SJSA1 (cell line): ENCODE measurements around the gene DNM2. TPM values are rescaled to one million over a fixed set of nuclear protein-coding genes. Genes with fewer than 3 reads are reported as not detected.

Experiments
- DNase-seq, 2 experiments: peaks; one replicate each; pipeline ENCODE4 v3.0.0-alpha.2; 2015 to 2020; ENCODE audit warnings: low spot score in 2 of 2, low read depth in 1 of 2
- H3K27ac ChIP-seq: fragments of 250-450 bp; sonication (Bioruptor Pico); 2 replicates; pipeline ENCODE4 v1.5.1; 2020; ENCODE audit warnings: mild to moderate bottlenecking, moderate library complexity
- H3K27me3 ChIP-seq: fragments of 250-450 bp; sonication (Bioruptor Pico); replicated peaks from 2 replicates; pipeline ENCODE4 v1.5.1; 2020; ENCODE audit warnings: mild to moderate bottlenecking, moderate library complexity
- H3K36me3 ChIP-seq: fragments of 250-450 bp; sonication (Bioruptor Pico); 2 replicates; pipeline ENCODE4 v1.5.1; 2020; ENCODE audit warnings: mild to moderate bottlenecking
- H3K4me1 ChIP-seq: fragments of 250-450 bp; sonication (Bioruptor Pico); replicated peaks from 2 replicates; pipeline ENCODE4 v1.6.1; 2021; ENCODE audit warnings: mild to moderate bottlenecking
- H3K4me3 ChIP-seq: fragments of 250-450 bp; sonication (Bioruptor Pico); 2 replicates; pipeline ENCODE4 v1.5.1; 2020; ENCODE audit warnings: mild to moderate bottlenecking
- H3K9me3 ChIP-seq: fragments of 250-450 bp; sonication (Bioruptor Pico); replicated peaks from 2 replicates; pipeline ENCODE4 v1.5.1; 2020; ENCODE audit warnings: mild to moderate bottlenecking
- total RNA-seq: library from RNA; depleted of rRNA; stranded (reverse); fragments of >200 nt; shearing (Covaris generic); gene quantifications from 2 replicates; pipeline ENCODE4 v1.2.3, GENCODE V29; 2014

The DNM2 gene
- total RNA-seq, 1 experiment from 2014 or later: 58.4 TPM

DNA sequence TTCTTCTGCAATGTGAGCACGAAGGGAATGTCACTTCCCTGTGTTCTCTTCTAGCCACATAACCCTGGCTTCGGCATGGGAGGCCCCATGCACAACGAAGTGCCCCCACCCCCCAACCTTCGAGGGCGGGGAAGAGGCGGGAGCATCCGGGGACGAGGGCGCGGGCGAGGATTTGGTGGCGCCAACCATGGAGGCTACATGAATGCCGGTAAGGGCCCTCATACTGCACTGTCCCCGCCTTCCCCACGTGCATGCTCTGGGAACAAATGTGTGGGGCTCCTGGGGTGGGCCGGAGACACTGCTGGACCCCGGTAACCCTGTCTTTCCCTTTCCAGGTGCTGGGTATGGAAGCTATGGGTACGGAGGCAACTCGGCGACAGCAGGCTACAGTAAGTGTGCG lies 34.3 kb upstream of the DNM2 start:
- no peak overlapping the region for H3K4me3 ChIP-seq
- no peak for DNase-seq
- H3K36me3 ChIP-seq: peaks cover 97% of the 10 kb centered on the region
- no peak overlapping the region for H3K27ac ChIP-seq
- no peaks in the 10 kb centered on the region for H3K9me3 ChIP-seq
- no peaks in the 10 kb centered on the region for H3K27me3 ChIP-seq
- H3K4me1 ChIP-seq: no peaks in the 10 kb centered on the region

DNA sequence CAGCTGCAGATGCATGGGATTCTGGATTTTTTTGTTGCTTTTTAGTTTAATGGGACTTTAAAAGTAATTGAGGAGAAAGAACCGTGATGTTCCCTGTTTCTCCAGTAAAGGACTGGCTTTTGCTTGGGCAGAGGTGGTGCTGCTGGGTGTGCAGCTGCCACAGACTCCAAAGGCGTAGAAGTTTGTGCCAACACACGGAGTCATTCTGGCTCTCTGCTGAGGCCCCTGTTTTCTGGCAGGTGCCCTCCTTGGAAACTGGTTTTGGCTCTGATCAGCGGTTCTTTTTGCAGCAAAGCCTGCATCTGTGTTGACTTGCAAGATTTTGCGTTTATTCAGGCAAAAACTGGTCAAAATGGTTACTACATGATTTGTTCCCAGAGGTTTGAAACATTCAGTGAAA lies 32.7 kb upstream of the DNM2 start:
- H3K4me3 ChIP-seq: no peak overlapping the region
- no peaks in the 10 kb centered on the region for H3K9me3 ChIP-seq
- no peaks in the 10 kb centered on the region for H3K4me1 ChIP-seq
- no peak for DNase-seq
- no peaks in the 10 kb centered on the region for H3K27me3 ChIP-seq
- no peak overlapping the region for H3K27ac ChIP-seq
- H3K36me3 ChIP-seq: peaks cover 97% of the 10 kb centered on the region

- H3K4me1 ChIP-seq: no peaks in the 10 kb centered on the region
Observed at GRCh38 chr19:10686193-10686592, 31.7 kb upstream of the DNM2 start.

DNA sequence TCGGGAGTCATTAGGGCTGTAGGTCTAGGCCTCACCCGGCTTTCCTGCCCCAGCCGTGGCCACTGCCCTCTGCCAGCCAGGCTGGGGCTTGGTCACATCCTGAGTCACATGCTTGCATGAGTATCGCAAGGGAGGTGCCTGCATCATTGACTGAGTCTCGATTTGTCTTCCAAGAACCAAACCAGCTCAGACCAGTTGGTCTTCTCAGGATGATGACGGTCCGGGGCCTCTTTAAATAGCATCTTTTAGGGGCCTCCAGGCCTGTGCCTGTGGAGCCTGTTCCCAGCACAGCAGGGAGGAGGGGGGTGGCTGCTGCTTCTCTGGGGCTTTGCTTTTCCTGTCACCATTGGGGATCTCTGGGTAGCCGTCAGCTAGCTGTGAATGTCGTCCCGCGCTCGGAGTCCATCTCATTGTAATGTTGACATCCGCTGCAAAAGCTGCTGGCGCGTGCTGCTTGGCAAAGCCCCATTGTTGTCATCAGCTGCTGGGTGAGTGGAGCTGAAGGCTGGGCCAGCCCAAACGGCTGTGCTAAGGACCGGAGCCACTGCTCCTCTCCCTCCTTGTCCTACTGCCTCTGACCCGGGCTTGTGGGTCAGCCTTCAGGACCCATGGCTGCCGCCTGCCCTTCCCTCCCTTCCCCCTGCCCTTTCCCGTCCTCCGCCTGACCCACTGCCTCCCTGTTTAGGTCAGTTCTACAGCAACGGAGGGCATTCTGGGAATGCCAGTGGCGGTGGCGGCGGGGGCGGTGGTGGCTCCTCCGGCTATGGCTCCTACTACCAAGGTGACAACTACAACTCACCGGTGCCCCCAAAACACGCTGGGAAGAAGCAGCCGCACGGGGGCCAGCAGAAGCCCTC lies 31.0 kb upstream of the DNM2 start:
- H3K36me3 ChIP-seq: peaks cover 97% of the 10 kb centered on the region
- H3K4me1 ChIP-seq: no peaks in the 10 kb centered on the region
- H3K27ac ChIP-seq: no peak overlapping the region
- H3K4me3 ChIP-seq: no peak overlapping the region
- no peak for DNase-seq
- no peaks in the 10 kb centered on the region for H3K9me3 ChIP-seq
- no peaks in the 10 kb centered on the region for H3K27me3 ChIP-seq

More at GRCh38 chr19:10686193-10686592, 31.7 kb upstream of the DNM2 start:
- Histone ChIP-seq H3K27ac (no peak overlapping the region), H3K4me3 (no peak overlapping the region), H3K36me3 (peaks cover 97% of the 10 kb centered on the region), H3K27me3 (no peaks in the 10 kb centered on the region), H3K9me3 (no peaks in the 10 kb centered on the region)
- DNase-seq: no peak

- Histone ChIP-seq H3K4me1 (no peaks in the 10 kb centered on the region), H3K27me3 (no peaks in the 10 kb centered on the region), H3K27ac (no peak overlapping the region), H3K9me3 (no peaks in the 10 kb centered on the region), H3K4me3 (no peak overlapping the region), H3K36me3 (peaks cover 97% of the 10 kb centered on the region)
- no peak for DNase-seq
Observed at GRCh38 chr19:10687518-10688288, 30.2 kb upstream of the DNM2 start.

DNA sequence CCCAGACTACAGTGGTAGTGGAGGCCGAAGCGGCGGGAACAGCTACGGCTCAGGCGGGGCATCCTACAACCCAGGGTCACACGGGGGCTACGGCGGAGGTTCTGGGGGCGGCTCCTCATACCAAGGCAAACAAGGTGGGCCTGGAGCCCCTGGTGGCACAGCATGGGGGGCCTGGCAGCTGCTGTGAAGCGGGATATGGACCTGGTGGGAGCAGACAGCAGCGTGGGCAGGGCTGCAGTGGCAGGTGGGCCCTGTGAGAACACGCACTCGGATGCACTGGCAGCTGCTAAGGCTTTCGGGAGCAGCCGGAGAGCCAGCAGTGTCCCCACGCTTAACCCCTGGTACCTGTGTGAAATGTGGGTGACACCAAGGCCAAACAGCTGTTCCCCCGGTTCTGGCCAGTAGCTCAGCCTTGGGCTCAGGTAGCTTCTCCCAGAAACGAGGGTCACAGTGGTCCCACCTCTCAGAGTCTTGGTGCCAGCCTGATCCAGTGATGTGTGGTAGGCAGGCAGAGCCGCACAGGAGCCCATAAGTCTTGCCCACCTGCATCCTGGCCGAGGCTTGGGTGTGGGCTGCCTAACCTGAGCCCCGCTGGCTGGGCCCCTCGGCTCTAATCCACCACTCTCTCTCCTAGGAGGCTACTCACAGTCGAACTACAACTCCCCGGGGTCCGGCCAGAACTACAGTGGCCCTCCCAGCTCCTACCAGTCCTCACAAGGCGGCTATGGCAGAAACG lies 29.2 kb upstream of the DNM2 start:
- peaks cover 91% of the 10 kb centered on the region for H3K36me3 ChIP-seq
- H3K27me3 ChIP-seq: no peaks in the 10 kb centered on the region
- no peak overlapping the region for H3K4me3 ChIP-seq
- H3K9me3 ChIP-seq: no peaks in the 10 kb centered on the region
- no peak overlapping the region for H3K27ac ChIP-seq
- no peak for DNase-seq
- no peaks in the 10 kb centered on the region for H3K4me1 ChIP-seq

DNA sequence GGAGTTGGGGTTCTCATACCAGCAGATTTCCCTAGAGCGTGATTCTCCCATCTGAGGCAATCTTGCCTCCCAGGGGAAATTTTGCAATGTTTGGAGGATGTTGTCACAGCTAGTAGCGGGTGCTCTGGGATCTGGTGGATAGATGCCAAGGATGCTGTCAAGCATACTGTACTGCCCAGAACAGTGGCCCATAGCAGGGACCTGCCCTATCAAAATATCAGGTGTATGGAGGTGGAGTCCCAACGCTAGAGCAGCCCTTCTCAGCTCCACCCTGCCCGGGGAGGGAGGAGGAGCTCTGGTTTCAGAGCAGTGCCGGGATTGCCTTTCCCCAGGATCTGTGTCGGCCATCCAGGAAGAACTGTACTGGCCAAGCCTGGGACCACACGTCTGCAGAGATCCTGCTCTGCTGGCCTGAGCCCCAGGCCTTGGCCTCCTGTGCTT lies 27.5 kb upstream of the DNM2 start:
- Histone ChIP-seq H3K4me3 (no peak overlapping the region), H3K4me1 (peaks cover 1% of the 10 kb centered on the region), H3K27ac (no peak overlapping the region), H3K36me3 (peaks cover 75% of the 10 kb centered on the region), H3K27me3 (no peaks in the 10 kb centered on the region), H3K9me3 (no peaks in the 10 kb centered on the region)
- DNase-seq: no peak

GRCh38 chr19:10691178-10691881 lies 26.5 kb upstream of the DNM2 start:
- Histone ChIP-seq H3K9me3 (no peaks in the 10 kb centered on the region), H3K27ac (no peak overlapping the region), H3K4me1 (peaks cover 8% of the 10 kb centered on the region), H3K36me3 (peaks cover 67% of the 10 kb centered on the region), H3K4me3 (no peak overlapping the region), H3K27me3 (no peaks in the 10 kb centered on the region)
- no peak for DNase-seq

DNA sequence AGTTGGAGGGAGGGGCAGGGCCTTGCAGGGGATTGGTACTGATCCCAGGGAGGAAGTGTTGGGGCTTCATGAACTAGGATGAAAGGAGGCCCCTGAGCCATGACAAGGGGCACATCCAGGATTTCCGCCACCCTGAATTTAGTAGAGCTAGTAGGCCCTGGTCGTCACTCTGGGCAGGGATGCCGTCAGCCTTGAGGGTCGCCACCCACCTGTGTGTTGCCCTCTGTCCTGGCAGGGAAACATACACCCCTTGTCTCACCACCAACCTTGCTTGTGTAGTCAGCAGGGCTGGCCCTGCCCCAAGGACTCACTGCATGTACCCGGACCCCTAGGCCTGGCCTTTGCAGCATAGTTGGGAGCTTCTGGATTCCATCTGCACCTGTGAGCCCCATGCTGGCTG lies 26.0 kb upstream of the DNM2 start:
- DNase-seq: no peak
- peaks cover 61% of the 10 kb centered on the region for H3K36me3 ChIP-seq
- H3K4me3 ChIP-seq: no peak overlapping the region
- no peak overlapping the region for H3K27ac ChIP-seq
- H3K4me1 ChIP-seq: peaks cover 8% of the 10 kb centered on the region
- H3K27me3 ChIP-seq: no peaks in the 10 kb centered on the region
- H3K9me3 ChIP-seq: no peaks in the 10 kb centered on the region

GRCh38 chr19:10692673-10693264 lies 25.1 kb upstream of the DNM2 start:
- DNase-seq: no peak
- no peak overlapping the region for H3K4me3 ChIP-seq
- H3K27me3 ChIP-seq: no peaks in the 10 kb centered on the region
- peaks cover 54% of the 10 kb centered on the region for H3K36me3 ChIP-seq
- no peak overlapping the region for H3K27ac ChIP-seq
- peaks cover 8% of the 10 kb centered on the region for H3K4me1 ChIP-seq
- H3K9me3 ChIP-seq: no peaks in the 10 kb centered on the region

DNA sequence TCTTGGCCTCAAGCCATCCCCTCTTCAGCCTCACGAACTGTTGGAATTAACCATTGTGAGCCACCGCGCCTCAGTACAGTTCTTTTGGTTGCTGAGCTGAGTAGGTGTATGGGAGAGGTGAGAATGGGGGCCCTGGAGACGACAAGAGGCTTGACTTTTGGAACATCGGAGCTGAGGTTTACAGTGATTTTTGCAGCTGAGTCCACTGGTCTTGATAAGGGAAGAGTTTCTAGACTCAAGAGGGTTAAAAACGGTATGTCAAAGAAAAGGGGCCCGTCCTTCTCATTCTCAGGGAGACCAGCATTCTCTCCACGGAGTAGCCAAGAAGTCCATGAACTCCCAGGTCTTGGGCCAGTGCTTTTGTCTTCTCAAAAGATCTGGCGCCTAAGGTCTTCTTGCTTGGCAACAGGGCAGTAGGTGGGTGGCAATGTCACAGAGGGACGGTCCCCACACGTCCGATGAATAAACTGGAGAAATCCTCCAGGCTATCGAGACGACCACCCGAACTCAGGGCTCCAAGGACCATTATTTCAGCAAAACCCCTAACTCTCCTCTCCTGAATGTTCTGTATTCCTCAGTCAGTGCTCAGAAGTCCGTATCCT lies 23.1 kb upstream of the DNM2 start:
- Histone ChIP-seq H3K27me3 (no peaks in the 10 kb centered on the region), H3K27ac (no peak overlapping the region), H3K36me3 (peaks cover 33% of the 10 kb centered on the region), H3K4me3 (no peak overlapping the region), H3K4me1 (peaks cover 8% of the 10 kb centered on the region), H3K9me3 (no peaks in the 10 kb centered on the region)
- no peak for DNase-seq

- Histone ChIP-seq H3K9me3 (no peaks in the 10 kb centered on the region), H3K4me1 (peaks cover 8% of the 10 kb centered on the region), H3K27ac (no peak overlapping the region), H3K27me3 (no peaks in the 10 kb centered on the region), H3K36me3 (peaks cover 24% of the 10 kb centered on the region), H3K4me3 (no peak overlapping the region)
- DNase-seq: peak; percentile 77 to 94
Observed at GRCh38 chr19:10695401-10696398, 22.2 kb upstream of the DNM2 start.
